Brain microvascular endothelial cell (primary cell): ENCODE measurements around the gene SFMBT2.

ENCODE experiments used
- DNase-seq: peaks from one replicate; pipeline ENCODE4 v3.0.0-alpha.2; 2020
- H3K27ac ChIP-seq: fragments of 250-450 bp; sonication (Bioruptor Pico); 2 replicates; pipeline ENCODE4 v1.5.1; 2020; ENCODE audit warnings: mild to moderate bottlenecking, moderate library complexity
- H3K27me3 ChIP-seq: fragments of 250-450 bp; sonication (Bioruptor Pico); replicated peaks from 2 replicates; pipeline ENCODE4 v1.5.1; 2020; ENCODE audit warnings: mild to moderate bottlenecking
- H3K36me3 ChIP-seq: fragments of 250-450 bp; sonication (Bioruptor Pico); replicated peaks from 2 replicates; pipeline ENCODE4 v1.5.1; 2020; ENCODE audit warnings: mild to moderate bottlenecking
- H3K4me3 ChIP-seq: 2 replicates; pipeline ENCODE4 v1.5.1; 2011; ENCODE audit warnings: low read depth, mild to moderate bottlenecking, control low read depth, low read length, moderate library complexity
- in situ Hi-C: cut with HindIII; loops from 2 replicates; pipeline ENCODE4 v1.10.0; 2017; ENCODE audit warnings: low sequenced_read_pairs, low pct_ligation_motif_present
- TF ChIP-seq, protein P1 (sequence below): IDR thresholded peaks from 2 replicates; pipeline ENCODE4 v1.5.1; 2011; ENCODE audit warnings: low read depth, mild to moderate bottlenecking, moderate library complexity, low read length, control low read depth, inconsistent platforms; ENCODE audit errors: missing control alignments

SFMBT2 gene

DNA sequence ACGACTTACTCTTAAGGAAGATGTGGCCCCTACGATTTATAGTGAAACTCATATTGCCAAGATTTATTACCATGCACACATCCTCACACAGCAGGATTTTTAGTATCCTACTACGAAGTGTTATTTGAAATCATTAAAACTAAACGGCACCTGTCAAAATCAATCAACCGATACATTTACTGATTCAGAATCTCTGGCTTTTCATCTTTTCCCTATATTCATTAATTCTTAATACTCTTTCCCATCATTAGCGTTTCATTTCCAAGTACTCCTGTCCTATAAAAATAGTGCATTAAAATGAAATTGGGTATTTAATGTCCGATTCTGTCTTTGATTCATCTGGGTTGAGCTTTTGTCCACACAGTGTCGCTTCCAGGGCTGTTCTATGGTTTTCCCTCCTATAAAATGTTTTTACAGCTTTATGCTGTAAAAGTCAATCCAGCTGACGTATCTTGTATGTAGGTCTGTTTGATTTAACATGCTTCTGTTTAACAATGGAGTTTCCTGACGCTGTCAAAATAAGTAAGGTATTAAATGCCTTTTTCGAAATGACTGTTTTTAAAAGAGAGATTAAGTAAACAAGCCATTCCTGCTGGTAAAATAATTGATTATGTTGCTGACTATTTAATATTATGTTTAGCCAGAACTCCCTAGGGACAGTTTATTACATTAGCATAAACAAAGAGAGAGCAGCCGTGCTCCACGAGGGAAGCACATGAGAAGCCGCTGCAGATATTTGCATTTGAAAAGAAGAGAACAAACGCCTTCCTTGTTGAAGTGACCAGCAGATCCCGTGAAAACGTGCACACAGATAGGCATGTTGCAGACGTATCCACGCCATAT, 22.3 kb upstream of the SFMBT2 start:
- Histone ChIP-seq H3K27ac (no peak overlapping the region), H3K36me3 (no peaks in the 10 kb centered on the region), H3K27me3 (no peaks in the 10 kb centered on the region), H3K4me3 (no peak overlapping the region)
- no peak for DNase-seq
- TF ChIP-seq, protein P1, sequence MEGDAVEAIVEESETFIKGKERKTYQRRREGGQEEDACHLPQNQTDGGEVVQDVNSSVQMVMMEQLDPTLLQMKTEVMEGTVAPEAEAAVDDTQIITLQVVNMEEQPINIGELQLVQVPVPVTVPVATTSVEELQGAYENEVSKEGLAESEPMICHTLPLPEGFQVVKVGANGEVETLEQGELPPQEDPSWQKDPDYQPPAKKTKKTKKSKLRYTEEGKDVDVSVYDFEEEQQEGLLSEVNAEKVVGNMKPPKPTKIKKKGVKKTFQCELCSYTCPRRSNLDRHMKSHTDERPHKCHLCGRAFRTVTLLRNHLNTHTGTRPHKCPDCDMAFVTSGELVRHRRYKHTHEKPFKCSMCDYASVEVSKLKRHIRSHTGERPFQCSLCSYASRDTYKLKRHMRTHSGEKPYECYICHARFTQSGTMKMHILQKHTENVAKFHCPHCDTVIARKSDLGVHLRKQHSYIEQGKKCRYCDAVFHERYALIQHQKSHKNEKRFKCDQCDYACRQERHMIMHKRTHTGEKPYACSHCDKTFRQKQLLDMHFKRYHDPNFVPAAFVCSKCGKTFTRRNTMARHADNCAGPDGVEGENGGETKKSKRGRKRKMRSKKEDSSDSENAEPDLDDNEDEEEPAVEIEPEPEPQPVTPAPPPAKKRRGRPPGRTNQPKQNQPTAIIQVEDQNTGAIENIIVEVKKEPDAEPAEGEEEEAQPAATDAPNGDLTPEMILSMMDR = no peak
- in situ Hi-C loops = no loop called here

DNA sequence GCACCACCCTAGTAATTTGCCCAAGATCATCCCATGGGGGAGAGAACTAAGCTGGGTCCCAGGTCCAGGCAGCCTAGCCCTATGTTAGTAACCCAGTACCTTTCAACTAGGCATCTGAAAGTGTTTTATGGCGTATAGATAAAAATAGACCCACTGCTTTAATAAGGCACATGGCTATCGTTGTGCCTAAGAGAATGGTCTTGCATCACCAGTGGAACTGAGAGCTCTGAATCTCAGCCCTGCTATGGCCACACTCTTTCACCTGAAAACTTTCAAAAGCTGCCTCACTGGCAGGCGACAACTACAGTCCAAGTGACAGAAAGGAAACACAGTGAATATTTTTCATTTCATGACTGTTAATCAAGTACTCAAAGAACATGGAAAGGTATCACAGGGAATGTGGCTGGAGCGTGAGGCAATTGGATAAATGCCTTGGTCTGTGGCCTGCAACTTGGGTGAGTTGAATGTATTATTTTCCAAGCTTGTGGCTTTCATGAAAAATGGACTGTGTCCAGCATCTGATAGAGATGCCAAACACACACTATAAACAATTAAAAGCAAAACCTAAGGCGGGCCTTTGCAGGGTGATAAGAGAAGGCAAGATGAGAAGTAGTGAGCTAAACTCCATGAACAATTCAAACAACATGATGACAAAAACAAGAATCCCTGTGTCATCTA, 18.0 kb upstream of the SFMBT2 start:
- in situ Hi-C loops = no loop called here
- H3K27ac ChIP-seq = no peak overlapping the region
- H3K36me3 ChIP-seq = no peaks in the 10 kb centered on the region
- TF ChIP-seq, protein P1 = no peak
- no peaks in the 10 kb centered on the region for H3K27me3 ChIP-seq
- DNase-seq = no peak
- no peak overlapping the region for H3K4me3 ChIP-seq

DNA sequence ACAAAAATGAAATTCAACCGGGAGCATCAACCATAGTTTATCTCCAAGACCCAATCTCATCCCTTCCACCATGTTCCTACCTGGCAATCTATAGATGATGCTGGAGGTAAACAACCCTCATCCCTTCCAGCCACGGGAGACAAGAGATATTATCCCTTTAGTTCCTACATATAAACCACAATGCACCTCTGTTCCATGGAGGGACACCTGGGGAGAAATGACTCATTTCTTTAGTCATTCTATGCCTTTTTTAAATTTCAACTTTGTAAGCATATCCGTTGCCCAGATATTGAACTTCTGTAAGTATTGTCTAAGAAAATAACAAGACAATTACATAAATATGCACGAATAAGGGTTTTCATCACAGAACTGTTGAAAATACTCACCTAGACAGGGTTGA, 15.5 kb upstream of the SFMBT2 start:
- H3K36me3 ChIP-seq = no peaks in the 10 kb centered on the region
- no peaks in the 10 kb centered on the region for H3K27me3 ChIP-seq
- TF ChIP-seq, protein P1 = no peak
- no peak overlapping the region for H3K27ac ChIP-seq
- DNase-seq = no peak
- in situ Hi-C loops = no loop called here
- no peak overlapping the region for H3K4me3 ChIP-seq

DNA sequence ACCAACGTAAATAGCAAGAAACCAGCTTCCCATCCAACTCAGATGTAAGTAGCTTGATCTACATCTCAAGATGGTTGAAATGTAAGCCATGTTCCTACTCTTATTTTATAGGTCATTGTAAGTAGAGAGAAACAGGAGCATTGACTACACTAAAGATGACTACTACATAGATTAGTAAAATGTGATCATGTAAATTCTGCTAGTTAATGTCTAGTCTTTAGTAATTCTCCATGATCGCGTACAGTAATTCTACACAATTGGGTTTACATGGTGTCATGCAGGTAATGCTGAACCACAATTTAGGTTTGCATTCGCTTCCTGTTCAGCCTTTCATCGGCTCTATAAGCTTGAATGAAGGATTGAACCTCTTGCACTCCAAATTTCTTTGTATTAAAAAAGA, 14.9 kb upstream of the SFMBT2 start:
- no peak for DNase-seq
- Histone ChIP-seq H3K27ac (no peak overlapping the region), H3K4me3 (no peak overlapping the region), H3K36me3 (no peaks in the 10 kb centered on the region), H3K27me3 (no peaks in the 10 kb centered on the region)
- TF ChIP-seq, protein P1 = no peak
- in situ Hi-C loops = no loop called here

DNA sequence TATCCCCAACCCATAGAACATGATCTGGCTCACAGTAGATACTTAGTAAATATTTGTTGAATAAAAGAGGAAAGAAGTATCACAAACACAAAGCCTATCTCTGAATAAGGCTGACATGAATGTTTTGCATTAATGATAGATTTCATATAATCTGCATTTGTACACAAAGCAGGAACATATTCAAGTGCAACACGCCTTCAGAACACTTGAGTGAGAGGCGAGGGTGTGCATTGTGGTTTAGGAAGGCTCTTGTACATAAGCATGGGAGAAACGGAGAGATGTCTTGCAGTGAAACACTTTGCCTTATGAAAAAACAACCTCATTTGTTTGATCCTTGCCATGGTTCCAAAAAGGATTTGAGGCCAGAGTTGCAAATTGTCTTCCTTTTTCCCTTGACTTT, 14.1 kb upstream of the SFMBT2 start:
- TF ChIP-seq, protein P1 = no peak
- no peaks in the 10 kb centered on the region for H3K27me3 ChIP-seq
- DNase-seq = no peak
- H3K36me3 ChIP-seq = no peaks in the 10 kb centered on the region
- H3K4me3 ChIP-seq = no peak overlapping the region
- no peak overlapping the region for H3K27ac ChIP-seq
- in situ Hi-C loops = loop anchor here (25.0 kb wide), 1 partner anchor 313 kb away; no protein-coding TSS in a partner anchor
